Renal pelvis (tissue), 4 donors: Measurements from ENCODE around the gene EFNA1. TPM values are rescaled to one million over a fixed set of nuclear protein-coding genes. Genes with fewer than 3 reads are reported as not detected.

Experiments used
- DNase-seq: peaks from one replicate; pipeline ENCODE4 v3.0.0-alpha.2; 2013
- polyA plus RNA-seq, 3 donors: library from polyadenylated mRNA; unstranded; fragments of 120-200 nt; gene quantifications; one replicate each; pipeline ENCODE4 v1.2.1, GENCODE V29; 2013; ENCODE audit not compliant: insufficient read length in 3 of 3

Gene EFNA1
- polyA plus RNA-seq, 3 donors: 66.7 to 79.3 (median 73.3) TPM

DNA sequence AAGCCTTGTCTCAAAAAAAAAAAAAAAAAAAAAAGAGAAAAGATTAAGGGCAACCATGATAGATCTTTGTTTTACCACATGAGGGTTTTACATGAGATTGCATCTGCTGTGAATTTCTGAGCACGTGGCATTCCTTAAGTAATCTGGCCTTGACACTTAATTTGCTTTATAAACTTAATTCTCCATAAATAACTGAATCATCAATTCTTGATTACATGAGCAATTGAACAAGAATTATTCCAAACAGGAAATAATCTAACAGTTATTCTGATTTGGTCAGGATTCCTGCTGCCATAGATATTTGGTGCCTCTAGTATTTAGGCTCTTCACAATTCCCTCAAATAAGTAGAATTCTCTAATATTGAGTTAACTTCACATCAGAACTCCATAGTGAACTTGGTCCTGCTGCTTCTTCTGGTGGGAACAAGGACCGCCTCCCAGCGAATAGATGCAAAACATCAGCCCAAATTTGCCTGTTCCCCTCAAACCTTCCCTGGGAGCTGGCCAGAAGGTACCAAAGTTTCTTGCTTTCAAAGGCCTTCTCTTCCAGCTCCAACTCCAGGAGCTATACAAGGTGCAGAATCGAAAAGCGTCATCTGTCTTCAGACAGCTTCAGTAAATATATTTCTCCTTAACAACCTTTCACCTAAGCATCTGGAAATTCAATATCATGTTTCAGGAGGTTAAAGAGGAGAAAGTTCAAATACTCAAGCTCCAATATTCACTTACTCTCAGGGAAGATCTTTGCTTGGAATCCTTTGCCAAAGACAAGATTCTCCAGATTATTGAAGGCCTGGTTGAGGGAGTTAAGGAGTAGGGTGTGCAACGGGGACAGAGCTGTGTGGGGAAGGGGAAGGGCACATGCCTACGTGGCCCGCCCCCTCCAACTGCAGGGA lies 44.4 kb downstream of the EFNA1 start:
- no peak for DNase-seq

DNA sequence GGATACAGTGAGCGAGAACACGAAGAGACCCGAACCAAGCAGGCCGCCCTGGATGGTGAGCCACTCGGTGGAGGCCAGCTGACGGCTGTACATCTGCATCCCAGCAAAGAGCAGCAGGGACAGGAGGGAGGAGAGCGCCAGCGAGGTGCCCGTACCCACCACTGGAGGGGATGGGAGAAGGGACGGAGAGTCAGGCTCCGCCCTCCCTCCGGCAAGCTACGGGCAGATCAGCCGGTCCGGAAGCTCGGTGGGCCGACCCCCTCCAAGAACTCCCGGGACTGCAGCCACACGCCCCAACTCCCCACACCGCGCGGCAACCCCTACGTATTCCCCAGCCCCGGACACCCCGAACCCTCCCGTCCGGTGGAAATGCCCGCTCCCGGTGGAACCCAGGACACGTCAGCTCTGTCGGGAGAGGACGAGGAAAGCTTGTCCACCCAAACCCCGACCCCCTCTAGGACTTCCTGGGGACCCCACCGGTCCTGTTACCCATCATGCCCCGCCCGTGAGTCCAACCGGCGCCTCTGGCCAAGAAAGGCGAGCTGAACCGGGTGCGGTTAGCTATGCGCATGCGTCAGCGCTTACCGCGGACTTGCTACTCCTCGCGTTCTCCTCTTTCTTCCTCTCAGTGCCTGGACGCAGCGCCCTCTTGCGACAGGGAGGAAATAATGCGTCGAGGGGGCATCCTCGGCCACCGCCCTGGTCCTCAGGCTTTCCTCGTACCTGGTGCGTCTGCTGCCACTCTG lies 45.2 kb downstream of the EFNA1 start, which contains the start of gene KRTCAP2:
Gene KRTCAP2 (minus strand): TSS at position 573 of the 746 bp plus-strand sequence. CDS start 80 bp downstream, at position 493.
- peak; percentile 95 for DNase-seq

DNA sequence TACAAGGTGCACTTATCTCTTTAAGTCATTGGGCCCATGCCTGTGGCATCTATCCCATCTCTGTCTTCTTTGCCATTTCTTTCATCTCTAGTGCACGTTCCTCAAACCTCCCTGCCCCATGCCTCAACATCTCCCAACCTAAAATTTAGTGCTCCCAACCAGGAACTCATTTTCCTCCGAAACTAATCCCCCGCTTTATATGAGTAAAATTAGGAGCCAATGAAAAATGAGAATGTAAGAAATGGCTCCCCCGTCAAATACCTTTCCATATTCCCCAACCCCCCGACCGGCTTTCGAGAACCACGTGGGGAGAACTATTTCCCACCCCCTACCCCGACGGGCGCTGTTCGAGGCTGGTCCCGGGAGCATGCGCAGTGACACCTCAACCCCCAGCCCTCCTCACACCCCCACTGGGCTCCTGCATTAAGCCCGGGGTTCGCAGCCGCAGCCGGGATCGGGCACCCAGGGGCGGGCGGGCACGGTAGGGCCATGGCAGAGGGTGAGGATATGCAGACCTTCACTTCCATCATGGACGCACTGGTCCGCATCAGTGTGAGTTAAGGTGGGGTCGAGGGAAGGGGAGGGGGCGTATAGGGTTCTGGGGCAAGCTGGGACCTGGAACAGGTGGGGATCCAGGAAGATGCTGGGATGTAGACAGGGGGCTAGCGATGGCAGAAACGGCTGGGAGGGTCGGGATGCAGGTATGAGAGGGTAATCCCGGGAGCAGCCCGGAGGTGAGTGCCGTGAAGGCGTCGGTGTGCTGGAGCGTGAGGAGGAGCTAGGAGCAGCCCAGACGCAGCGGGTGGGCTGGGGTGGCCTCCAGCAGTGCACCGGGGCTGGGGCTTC lies 46.0 kb downstream of the EFNA1 start, which contains the start of gene TRIM46:
Gene TRIM46 (plus strand): TSS at position 372 of the 846 bp plus-strand sequence. CDS start 118 bp downstream, at position 490.
- DNase-seq: peak; percentile 19

DNA sequence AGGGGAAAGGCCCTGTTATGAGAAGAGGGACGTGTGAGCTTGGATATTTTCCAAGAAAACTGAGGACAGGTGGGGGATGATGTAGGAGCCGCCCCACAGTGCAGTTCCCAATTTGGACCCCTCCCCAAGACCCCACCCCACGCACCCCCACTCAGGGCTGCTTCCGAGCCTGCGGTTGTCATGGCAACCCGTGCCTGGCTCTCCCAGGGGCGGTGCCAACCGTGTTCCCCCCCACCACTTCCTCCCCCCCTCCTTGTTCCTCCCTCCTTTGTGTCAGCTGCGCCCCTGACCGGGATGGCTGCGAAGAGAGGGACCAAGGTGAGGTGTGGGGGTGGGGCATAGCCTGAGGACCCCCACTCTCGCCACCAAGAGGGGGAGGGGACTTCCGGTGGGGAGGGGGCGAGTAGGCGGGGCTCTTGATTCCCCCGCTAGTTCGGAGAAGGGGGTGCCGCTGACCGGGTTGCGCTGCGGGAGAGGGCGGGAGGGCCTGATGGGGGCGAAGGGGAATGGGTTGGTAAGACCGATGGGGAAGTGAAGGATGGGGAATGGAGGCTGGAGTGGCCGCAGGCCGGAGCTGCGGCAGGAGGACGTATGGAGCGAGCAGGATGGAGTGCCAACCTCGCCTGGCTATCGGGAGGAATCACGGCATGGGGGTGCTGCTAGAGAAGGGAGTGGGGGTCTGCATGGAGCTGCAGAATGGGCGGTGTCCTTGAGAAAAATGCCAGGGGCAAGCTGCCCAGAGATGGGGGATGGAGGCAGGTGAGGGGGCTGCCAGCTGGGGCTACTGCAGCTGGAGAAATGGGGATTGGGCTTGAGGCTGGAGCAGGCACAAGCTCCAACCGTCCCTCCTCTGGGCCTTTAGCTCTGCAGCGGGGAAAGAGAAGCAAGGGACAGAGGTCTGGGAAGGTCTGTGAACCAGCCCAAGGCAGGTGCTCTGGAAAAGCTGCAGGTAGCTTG lies 46.9 kb downstream of the EFNA1 start:
- peak; percentile 19 for DNase-seq

DNA sequence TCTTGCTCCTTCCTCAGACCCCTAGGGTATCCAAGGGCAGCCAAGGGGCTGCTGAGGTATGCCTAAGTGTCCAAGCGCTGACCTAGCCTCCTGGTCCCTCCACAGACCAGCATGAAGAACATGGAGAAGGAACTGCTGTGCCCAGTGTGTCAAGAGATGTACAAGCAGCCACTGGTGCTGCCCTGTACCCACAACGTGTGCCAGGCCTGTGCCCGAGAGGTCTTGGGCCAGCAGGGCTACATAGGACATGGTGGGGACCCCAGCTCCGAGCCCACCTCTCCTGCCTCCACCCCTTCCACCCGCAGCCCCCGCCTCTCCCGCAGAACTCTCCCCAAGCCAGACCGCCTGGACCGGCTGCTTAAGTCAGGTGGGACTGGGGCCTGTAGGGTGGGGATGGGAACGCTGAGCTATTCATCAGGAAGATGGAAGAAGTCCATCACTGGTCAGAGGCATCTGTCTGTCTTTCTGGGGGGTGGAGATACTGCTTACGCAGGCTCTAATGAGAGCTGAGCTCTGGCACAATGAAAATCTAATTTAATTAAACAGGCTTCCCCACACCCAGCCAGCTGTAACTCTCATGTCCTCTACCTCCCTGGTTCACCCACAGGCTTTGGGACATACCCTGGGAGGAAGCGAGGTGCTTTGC lies 47.7 kb downstream of the EFNA1 start:
- DNase-seq: no peak

DNA sequence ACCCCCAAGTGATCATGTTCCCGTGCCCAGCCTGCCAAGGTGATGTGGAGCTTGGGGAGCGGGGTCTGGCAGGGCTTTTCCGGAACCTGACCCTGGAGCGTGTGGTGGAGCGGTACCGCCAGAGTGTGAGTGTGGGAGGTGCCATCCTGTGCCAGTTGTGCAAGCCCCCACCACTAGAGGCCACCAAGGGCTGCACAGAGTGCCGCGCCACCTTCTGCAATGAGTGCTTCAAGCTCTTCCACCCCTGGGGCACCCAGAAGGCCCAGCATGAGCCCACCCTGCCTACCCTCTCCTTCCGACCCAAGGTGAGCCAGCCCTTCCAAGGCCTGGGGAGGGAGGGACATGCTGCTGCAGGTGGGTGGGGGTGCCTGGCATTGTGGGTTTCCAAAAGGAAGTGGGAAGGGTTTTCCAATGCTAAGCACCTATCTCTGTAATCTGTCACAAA lies 48.3 kb downstream of the EFNA1 start:
- no peak for DNase-seq

DNA sequence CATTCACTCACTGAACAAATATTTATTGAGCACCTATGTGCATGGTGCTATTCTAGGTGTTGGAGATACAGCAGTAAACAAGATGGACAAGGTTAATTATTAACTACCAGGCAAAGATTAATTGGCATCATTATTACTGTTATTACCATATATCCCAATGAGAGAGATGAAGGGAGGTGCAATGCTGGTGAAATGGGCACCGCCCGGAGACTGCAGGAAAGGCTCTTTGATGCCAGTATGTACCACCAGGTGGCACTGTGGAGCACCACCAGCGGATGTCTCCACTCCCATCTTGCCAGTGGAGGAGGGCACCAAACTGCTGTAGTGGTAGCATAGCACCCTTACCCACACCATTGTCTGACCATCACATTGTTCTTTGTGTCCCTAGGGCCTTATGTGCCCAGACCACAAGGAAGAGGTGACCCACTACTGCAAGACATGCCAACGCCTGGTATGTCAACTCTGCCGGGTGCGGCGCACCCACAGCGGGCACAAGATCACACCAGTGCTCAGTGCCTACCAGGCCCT lies 48.9 kb downstream of the EFNA1 start:
- DNase-seq: peak; percentile 67

DNA sequence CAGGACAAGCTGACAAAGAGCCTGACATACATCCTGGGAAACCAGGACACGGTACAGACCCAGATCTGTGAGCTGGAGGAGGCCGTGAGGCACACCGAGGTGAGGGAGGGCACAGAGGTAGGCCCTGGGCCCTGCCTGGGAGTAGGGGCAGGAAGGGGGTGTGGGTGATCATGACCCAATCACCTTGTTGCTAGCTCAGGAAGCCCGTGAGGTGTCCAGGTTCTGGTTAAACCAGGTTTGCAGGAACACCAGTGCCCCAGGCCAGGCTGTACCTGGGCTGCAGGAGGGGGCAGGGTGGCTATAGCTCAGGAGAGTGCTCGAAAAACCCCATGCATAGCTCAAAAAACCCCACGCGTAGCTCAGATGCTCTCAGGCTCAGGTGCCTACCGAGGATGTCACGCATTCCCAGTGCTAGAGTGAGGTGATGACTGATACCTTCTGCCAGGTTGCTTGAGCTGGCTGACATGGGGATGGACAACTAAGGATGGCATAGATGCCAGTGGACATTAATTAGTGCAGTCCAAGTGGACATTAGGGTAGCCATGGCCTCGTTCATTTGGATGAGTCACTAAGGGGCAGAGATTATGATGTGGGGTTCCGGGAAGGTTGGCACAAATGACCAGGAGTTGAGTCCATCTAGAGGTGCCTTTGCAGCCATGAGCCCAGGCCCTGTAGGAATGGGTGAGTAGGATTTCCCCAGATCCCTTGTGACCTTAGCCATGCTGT lies 49.7 kb downstream of the EFNA1 start:
- no peak for DNase-seq

DNA sequence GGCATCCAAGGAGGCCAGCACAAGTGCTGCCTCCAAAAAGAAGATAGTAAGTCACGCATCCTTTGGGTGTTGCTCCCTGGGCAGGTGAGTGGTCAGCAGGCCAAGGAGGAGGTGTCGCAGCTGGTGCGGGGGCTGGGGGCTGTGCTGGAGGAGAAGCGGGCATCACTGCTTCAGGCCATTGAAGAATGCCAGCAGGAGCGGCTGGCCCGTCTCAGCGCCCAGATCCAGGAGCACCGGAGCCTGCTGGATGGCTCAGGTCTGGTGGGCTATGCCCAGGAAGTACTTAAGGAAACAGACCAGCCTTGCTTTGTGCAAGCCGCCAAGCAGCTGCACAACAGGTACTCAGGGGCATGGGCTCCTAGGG lies 50.2 kb downstream of the EFNA1 start:
- no peak for DNase-seq

DNA sequence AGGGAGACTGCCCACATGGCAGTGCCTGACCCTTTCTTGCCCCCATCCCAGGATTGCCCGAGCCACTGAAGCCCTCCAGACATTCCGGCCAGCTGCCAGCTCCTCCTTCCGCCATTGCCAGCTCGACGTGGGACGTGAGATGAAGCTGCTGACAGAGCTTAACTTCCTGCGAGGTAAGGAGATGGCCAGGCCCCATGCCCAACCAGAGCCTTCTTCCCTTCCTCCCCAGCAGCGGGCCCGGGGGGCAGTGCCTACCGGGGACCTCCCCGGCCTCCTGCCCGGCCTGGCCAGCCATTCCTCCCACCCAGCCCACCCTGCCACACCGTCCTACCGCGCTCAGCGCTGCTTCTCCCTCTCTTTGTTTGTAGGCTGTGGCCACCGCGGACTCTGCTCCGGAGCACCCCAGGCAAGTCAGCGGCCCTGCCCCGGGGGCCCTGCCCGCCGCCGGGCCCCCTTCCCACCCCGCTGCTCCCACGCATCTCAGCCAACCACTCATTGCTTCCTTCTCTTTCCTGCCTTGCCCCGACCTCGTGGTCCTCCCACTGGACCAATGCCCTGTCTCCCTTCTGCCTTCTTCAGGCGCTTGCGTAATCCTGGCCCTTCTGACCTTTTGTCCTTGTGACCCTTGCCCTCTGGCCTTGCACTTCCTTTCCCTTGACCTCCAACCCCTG lies 50.9 kb downstream of the EFNA1 start:
- DNase-seq: no peak

DNA sequence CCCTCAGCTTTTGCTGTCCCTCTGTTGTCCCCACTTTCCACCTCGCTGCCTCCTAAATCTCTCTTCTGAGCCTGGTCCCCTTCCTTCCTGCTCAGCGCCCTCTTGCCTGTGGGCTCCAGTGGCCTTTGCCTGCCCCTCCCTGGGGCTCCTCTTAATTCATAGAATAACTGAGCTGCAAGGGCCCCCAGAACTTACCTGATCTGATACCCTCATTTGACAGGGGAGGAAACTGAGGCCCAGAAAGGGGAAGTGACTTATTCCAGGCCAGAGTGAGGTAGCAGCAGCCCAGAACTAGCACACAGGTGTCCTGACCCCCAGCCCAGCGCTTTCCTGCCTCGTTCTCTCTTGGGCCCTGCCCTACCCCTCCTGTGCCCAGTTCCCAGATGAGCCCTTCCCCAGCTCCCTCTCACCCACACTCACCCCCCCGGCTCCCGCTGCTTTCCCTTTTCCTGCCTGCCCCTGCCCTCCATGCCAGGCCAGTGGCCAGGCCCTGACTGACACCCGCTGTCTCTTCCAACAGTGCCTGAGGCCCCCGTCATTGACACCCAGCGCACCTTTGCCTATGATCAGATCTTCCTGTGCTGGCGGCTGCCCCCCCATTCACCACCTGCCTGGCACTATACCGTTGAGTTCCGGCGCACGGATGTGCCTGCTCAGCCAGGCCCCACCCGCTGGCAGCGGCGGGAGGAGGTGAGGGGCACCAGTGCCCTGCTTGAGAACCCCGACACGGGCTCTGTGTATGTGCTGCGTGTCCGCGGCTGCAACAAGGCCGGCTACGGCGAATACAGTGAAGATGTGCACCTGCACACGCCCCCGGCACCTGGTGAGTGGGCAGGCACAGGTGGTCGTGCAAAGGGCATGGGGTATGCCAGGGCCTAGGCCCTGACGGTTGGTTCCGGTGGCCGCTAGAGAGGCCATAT lies 51.7 kb downstream of the EFNA1 start:
- no peak for DNase-seq

DNA sequence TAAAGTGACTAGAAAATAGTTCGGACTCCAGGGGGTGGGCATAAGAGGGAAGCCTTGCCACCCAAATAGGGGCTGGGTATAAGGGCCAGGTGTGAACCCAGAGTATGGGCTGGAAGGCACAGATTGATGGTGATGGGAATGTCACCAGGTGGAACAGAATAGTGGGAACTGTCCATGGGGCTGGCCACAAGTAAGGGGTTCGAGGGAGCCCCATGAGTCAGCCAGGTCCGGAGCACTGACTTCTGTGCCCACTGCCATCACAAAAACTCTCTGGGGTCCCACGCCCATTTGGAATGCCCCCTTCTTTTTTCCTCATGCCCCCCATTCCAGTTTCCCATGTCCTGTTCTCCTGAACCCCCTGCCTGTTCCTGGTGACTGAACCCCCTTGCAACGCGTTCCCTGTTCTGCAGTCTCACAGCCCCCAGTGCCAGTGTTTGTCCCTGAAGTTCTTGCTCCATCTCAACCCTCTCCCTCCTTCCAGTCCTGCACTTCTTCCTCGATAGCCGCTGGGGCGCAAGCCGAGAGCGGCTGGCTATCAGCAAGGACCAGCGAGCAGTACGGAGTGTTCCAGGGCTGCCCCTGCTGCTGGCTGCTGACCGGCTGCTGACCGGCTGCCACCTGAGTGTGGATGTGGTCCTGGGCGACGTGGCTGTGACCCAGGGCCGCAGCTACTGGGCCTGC lies 53.8 kb downstream of the EFNA1 start:
- no peak for DNase-seq

DNA sequence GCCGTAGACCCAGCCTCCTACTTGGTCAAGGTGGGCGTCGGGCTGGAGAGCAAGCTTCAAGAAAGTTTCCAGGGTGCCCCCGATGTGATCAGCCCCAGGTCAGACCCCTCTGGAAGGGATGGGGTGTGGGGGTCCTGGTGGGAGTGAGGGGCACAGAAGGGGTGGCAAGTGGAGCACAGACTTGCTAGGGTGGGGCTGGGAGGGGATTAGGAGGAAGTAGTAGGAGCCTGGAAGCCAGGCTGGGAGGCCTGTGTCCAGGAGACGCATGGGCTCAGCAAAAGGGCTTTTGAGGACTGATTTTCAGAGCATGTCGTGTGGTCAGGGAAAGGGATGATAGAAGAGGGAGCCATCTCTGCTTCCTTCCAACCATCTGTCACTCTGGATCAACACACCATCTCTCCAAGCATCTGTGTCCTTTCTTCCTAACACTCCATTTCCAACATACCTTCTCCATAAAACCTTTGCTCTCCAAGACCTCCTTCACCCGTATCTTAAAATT lies 54.4 kb downstream of the EFNA1 start:
- no peak for DNase-seq

DNA sequence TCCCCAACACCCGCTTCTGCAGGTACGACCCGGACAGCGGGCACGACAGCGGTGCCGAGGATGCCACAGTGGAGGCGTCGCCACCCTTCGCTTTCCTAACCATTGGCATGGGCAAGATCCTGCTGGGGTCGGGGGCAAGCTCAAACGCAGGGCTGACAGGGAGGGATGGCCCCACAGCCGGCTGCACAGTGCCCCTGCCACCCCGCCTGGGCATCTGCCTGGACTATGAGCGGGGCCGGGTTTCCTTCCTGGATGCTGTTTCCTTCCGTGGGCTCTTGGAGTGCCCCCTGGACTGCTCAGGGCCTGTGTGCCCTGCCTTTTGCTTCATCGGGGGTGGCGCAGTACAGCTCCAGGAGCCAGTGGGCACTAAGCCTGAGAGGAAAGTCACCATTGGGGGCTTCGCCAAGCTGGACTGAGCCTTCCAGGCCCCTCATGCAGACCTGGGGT lies 56.1 kb downstream of the EFNA1 start:
- DNase-seq: no peak

DNA sequence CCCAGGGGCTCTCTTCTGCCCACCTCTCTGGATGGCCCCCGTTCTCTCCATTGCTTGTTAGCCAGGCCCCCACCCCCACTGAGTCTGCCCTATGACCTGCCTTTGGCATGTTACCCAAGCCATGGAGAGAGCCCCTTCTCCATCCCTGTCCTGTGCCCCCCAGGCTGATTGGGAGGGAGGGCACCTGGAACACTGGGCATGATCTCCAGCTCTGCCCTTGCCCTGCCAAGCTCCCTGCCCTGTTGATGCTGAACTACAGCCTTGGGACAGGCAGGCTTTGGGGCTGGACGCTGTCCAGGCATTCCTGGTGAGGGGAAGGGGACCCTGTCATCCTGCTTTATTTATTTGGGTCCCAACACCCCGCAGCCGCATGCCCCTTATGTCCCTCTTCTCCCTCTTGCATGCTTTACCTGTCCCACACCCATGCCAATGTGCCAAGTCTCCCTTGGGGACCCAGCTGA lies 56.7 kb downstream of the EFNA1 start:
- no peak for DNase-seq
